ENCODE results near the gene ERN1. TPM values are rescaled to one million over a fixed set of nuclear protein-coding genes. Genes with fewer than 3 reads are reported as not detected.

ERN1 gene
- total RNA-seq, 1 donor from 2014 or later, result 6.3 TPM

DNA sequence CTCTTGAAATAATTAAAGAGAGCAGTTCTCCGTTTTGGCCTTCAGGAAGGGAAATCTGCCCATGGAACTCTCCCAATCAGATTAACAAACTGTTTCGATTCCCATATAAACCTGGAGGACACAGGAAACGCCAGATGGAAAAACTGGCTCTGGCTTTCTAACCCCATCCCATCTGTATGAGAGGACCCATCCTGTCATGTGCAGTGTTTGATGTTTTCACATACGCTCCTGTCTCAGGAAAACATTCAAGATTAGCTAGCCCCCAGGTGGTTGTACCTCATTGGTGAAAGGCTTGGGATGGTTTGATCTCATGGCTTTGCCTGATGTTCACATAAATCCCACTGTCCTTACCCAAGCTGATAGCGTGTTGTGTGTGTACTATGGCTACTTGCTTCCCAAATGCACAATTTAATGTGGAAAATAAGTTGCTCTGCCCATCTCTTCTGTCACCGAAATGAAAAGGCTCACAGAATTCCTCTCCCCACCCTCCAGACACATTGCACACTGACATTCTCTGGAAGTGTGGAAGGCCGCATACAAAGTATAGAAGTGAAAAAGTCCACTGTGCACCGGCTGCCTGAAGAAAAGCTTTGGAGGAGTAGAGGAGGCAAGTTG lies 18.2 kb upstream of the ERN1 start:
- no peak overlapping the region for H3K4me3 ChIP-seq (ENCODE audit: low read depth, low read length)
- DNase-seq (ENCODE audit: low read depth), result no peak
- TF ChIP-seq, protein P1, sequence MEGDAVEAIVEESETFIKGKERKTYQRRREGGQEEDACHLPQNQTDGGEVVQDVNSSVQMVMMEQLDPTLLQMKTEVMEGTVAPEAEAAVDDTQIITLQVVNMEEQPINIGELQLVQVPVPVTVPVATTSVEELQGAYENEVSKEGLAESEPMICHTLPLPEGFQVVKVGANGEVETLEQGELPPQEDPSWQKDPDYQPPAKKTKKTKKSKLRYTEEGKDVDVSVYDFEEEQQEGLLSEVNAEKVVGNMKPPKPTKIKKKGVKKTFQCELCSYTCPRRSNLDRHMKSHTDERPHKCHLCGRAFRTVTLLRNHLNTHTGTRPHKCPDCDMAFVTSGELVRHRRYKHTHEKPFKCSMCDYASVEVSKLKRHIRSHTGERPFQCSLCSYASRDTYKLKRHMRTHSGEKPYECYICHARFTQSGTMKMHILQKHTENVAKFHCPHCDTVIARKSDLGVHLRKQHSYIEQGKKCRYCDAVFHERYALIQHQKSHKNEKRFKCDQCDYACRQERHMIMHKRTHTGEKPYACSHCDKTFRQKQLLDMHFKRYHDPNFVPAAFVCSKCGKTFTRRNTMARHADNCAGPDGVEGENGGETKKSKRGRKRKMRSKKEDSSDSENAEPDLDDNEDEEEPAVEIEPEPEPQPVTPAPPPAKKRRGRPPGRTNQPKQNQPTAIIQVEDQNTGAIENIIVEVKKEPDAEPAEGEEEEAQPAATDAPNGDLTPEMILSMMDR (conservative IDR thresholded peaks at IDR 0.05; ENCODE audit: low read depth, low read length), result no peak

DNA sequence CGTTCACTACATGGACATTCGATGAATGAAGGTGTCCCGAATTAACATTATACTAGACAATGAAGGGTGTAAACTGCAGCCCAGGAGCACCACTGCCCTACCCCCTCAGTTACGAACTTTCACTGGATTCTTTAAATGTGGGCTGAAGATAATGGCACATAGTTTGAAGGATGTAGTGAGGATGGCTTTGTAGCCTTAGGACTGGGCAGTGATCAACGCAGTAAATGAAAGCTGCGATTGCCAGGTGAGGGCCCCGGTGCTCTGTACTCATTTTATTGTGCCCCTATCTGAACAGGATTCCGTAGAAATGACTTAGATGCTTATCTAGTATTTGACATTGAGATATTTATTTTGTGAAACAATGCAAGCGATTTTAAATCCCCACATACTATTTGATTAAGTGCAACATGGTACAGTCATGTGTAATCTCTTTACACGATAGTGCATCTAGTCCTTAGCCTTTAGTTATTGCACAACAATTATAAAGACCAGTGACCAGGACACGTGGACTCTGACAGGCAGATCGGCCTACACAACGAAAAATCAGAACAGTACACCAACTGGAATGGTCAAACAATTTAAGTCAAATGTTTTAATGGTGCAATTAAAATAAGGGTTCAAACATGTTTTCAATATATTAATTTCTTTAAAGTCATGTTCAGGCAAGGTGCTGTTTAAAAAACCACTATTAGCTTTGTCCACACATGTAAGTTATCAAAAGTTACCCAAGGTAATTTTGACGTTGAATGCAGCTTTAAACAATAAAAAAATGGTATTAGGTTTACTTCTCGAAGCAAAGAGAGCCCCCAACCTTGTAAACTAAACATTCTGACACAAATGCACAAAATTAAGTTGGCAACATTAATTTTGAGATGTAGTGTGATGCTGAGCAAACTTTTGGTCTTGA lies 17.4 kb upstream of the ERN1 start:
- DNase-seq (ENCODE audit: low read depth), result no peak
- TF ChIP-seq, protein P1 (conservative IDR thresholded peaks at IDR 0.05; ENCODE audit: low read depth, low read length), result no peak

DNA sequence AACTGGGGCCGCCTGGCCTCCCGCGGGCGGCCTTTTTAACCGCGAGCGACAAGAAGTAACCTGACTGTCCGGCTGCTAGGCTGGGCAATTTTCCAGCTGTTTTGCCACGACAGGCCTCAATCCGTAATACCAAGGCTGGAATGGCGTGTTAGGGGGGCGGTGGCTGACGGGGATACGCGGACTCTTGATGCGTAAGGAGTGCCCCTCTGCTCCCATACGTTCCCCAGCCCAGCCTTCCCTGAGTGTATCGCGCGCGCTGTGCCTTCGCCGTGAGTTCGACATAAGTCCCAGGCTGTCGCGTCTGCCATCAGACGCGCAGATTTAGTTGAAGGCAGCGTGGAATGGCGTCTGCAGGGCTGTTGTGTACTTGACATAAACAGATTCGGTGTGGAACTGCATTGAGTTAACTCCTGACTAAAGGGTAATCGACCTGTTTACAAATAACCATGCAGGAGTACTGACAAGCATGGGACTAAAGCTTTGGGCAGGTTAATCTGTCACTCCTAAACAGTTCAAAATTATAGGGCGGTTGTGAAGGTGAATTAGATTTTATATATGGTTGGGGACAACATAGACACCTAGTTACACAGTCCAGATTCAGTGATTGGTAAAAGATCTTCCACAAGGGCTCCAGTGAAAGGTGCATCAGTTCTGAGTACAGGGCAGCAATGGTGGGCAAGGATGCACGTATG lies 16.6 kb upstream of the ERN1 start:
- peak overlapping the region; percentile 68 for H3K4me3 ChIP-seq (ENCODE audit: low read depth, low read length)
- DNase-seq (ENCODE audit: low read depth), result no peak
- TF ChIP-seq, protein P1 (conservative IDR thresholded peaks at IDR 0.05; ENCODE audit: low read depth, low read length), result no peak

More for the DNA sequence above, 17.4 kb upstream of the ERN1 start:
- H3K4me3 ChIP-seq (ENCODE audit: low read depth, low read length), result peak overlapping the region; percentile 68

DNA sequence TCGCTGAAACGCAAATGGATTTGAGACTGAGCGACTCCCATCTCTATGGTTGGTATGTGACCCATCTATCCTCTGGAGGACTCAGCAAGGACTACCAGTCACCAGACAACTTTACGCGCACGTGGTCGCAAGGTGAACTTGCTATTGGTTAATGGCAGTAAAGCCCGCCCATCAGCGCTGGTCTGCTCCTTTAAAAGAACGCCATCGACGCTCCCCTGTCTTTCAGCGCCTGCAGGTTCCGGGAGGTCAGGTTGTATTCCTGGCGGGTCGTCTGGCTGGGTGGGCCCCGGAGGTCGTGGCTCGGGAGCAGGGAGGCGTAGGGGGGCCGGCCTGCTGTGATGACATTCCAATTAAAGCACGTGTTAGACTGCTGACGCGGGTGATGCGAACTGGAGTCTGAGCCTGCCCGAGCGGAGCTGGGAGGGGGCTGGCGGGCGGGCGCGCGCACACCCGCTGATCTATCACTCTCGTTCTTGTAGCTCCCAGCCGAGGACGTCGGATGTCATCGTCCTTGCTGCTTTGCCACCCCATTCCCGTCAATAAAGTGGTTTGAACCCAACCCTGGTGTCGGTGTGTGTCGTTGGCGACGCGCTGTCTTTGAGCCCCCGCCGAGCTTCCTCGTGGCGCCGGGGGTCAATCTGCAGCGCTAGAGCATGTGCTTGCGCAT lies 15.9 kb upstream of the ERN1 start:
- H3K4me3 ChIP-seq (ENCODE audit: low read depth, low read length), result peak overlapping the region; percentile 68
- DNase-seq (ENCODE audit: low read depth), result peak; percentile 99
- TF ChIP-seq, protein P1 (conservative IDR thresholded peaks at IDR 0.05; ENCODE audit: low read depth, low read length), result no peak

DNA sequence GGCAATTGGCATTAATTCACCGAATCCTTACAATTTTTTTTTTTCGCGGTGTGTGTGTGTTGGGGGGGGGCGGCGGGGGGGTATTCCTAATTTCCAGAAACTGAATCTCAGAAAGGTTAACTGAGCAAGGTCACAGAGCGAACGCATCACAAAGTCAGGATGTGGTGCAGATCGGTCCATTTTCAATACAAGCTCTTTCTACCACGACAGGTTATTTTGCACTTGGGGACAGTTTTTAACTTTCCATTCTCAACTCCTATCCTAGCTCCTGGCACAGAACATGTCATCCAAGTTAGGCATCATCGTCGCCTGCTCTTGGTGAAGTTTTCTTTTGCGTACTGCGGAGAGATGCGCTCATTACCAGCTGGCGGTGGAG lies 15.4 kb upstream of the ERN1 start:
- DNase-seq (ENCODE audit: low read depth), result no peak
- peak overlapping the region; percentile 68 for H3K4me3 ChIP-seq (ENCODE audit: low read depth, low read length)
- TF ChIP-seq, protein P1 (conservative IDR thresholded peaks at IDR 0.05; ENCODE audit: low read depth, low read length), result peak; percentile 16

DNA sequence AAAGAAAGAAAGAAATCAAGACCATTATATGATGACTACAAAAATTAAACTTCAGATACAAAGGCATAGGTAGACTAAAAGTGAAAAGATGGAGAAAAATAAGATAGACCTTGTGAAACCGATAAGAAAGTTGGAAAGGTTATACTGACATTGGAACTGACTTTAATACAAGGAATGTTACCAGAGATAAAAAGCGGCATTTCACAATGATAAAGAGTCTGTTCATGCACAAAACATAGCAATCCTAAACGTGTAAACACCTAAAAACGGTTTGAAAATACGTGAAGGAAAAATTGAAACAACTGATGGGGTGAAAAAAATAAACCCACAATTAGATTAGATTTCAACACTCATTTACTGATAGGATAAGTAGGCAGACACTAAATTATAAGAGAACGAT lies 9.6 kb upstream of the ERN1 start:
- TF ChIP-seq, protein P1 (conservative IDR thresholded peaks at IDR 0.05; ENCODE audit: low read depth, low read length), result no peak
- DNase-seq (ENCODE audit: low read depth), result no peak
- no peak overlapping the region for H3K4me3 ChIP-seq (ENCODE audit: low read depth, low read length)

Data from epithelial cell of proximal tubule (primary cell).